HFFc6 (cell line): ENCODE measurements around the gene VPS33A. TPM values are rescaled to one million over a fixed set of nuclear protein-coding genes. Genes with fewer than 3 reads are reported as not detected.

ENCODE experiments used
- DNase-seq: peaks from one replicate; pipeline ENCODE4 v3.0.0-alpha.2; 2018
- H3K27ac Mint-ChIP-seq: 2 replicates; pipeline ENCODE4 v1.8.0; 2020; ENCODE audit warnings: mild to moderate bottlenecking, mixed read lengths
- H3K27me3 Mint-ChIP-seq: 2 replicates; pipeline ENCODE4 v1.8.0; 2021; ENCODE audit warnings: mild to moderate bottlenecking, moderate library complexity, mixed read lengths; ENCODE audit not compliant: insufficient read depth
- H3K36me3 Mint-ChIP-seq: 2 replicates; pipeline ENCODE4 v1.8.0; 2021; ENCODE audit warnings: low read depth, mixed read lengths
- H3K4me1 Mint-ChIP-seq: 2 replicates; pipeline ENCODE4 v1.8.0; 2020; ENCODE audit warnings: low read depth, mixed read lengths
- H3K4me3 Mint-ChIP-seq: 2 replicates; pipeline ENCODE4 v1.8.0; 2020; ENCODE audit warnings: mild to moderate bottlenecking, moderate library complexity, mixed read lengths
- H3K9me3 Mint-ChIP-seq: 2 replicates; pipeline ENCODE4 v1.8.0; 2020; ENCODE audit warnings: mild to moderate bottlenecking, mixed read lengths
- total RNA-seq, 6 experiments: library from RNA; stranded (reverse); fragmentation: NEBNext Ultra II Directional; extraction: Animal tissue kit (Norgen Biotek cat#: 25700); gene quantifications; 2 replicates in 1 of 6; 3 replicates in 5 of 6; pipeline ENCODE4 v1.2.3, GENCODE V29; 2021
- TF ChIP-seq, protein P1 (sequence below): fragments of 200-600 bp; sonication (generic); IDR thresholded peaks from 2 replicates; pipeline ENCODE4 v1.5.0; 2021; ENCODE audit warnings: antibody characterized with exemption, mild to moderate bottlenecking

VPS33A gene
- total RNA-seq, 6 experiments from 2014 or later = 22.7 to 31.0 (median 25.7) TPM

DNA sequence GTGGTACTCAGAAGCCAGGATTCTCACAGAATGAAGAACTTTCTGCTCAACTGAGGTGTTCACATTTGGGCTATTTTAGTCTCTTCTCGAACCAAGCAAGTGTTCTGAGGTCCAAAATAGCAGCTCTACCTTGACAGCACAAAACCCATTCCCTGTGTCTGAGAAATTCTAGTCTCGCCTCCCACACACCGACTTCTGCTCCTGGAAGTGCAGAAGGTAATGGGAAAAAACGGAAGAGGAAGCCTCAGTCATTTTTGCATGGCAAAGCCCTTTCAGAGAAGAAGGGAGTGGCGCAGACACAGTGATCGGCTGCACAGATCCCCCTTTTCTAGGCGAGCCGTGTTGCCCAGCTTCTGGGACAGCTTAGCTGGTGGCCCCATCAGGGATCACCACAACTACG is 31.2 kb upstream of the VPS33A start:
- TF ChIP-seq, protein P1, sequence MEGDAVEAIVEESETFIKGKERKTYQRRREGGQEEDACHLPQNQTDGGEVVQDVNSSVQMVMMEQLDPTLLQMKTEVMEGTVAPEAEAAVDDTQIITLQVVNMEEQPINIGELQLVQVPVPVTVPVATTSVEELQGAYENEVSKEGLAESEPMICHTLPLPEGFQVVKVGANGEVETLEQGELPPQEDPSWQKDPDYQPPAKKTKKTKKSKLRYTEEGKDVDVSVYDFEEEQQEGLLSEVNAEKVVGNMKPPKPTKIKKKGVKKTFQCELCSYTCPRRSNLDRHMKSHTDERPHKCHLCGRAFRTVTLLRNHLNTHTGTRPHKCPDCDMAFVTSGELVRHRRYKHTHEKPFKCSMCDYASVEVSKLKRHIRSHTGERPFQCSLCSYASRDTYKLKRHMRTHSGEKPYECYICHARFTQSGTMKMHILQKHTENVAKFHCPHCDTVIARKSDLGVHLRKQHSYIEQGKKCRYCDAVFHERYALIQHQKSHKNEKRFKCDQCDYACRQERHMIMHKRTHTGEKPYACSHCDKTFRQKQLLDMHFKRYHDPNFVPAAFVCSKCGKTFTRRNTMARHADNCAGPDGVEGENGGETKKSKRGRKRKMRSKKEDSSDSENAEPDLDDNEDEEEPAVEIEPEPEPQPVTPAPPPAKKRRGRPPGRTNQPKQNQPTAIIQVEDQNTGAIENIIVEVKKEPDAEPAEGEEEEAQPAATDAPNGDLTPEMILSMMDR = no peak
- no peak for DNase-seq
- Mint-ChIP-seq H3K4me1 (peaks cover 4% of the 10 kb centered on the region; the same call in 1 of the 2 replicates), H3K36me3 (peaks cover 22% of the 10 kb centered on the region), H3K27me3 (peaks cover 3% of the 10 kb centered on the region), H3K27ac (no peak overlapping the region), H3K9me3 (no peaks in the 10 kb centered on the region), H3K4me3 (no peak overlapping the region)

DNA sequence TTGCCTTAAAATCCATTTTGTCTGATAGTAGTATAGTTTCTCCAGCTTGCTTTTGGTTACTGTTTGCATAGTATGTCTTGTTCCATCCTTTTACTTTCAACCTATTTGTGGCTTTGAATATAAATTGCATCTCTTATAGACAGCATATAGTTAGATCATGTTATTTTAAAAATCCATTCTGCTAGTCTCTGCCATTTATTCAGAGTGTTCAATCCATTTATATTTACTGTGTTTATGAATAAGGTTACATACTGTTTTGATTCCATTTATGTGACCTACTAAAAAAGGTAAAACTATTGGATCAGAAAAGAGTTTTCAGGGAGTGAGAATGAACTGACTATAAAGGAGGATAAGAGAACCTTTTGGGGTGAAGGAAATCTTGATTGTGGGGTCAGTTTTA is 29.6 kb upstream of the VPS33A start:
- Mint-ChIP-seq H3K4me3 (no peak overlapping the region), H3K4me1 (peaks cover 4% of the 10 kb centered on the region; the same call in 1 of the 2 replicates), H3K9me3 (no peaks in the 10 kb centered on the region), H3K36me3 (peaks cover 31% of the 10 kb centered on the region), H3K27ac (no peak overlapping the region), H3K27me3 (peaks cover 3% of the 10 kb centered on the region)
- TF ChIP-seq, protein P1 = no peak
- no peak for DNase-seq

DNA sequence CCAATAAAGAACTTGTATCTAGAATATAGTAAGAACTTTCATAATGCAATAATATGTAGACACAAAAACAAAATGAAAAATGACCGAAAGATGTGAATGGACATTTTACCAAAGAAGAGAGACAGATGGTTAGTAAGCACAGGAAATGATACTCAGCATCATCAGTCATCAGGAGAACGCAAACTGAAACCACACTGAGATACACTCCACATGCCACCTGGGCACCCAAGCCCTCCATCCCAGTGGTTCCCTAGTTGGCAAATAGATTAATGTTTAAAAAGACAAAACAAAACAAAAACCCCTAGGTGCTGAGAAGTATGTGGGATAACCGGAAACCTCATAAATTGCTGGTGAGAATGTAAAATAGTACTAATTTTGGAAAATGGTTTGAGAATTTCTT is 26.8 kb upstream of the VPS33A start:
- no peak overlapping the region for H3K4me3 Mint-ChIP-seq
- H3K27me3 Mint-ChIP-seq = no peaks in the 10 kb centered on the region; the same call in 1 of the 2 replicates
- TF ChIP-seq, protein P1 = no peak
- peaks cover 13% of the 10 kb centered on the region for H3K4me1 Mint-ChIP-seq
- peak overlapping the region; percentile 40; the same call in 1 of the 2 replicates for H3K27ac Mint-ChIP-seq
- DNase-seq = no peak
- H3K9me3 Mint-ChIP-seq = no peaks in the 10 kb centered on the region
- peaks cover 31% of the 10 kb centered on the region for H3K36me3 Mint-ChIP-seq

DNA sequence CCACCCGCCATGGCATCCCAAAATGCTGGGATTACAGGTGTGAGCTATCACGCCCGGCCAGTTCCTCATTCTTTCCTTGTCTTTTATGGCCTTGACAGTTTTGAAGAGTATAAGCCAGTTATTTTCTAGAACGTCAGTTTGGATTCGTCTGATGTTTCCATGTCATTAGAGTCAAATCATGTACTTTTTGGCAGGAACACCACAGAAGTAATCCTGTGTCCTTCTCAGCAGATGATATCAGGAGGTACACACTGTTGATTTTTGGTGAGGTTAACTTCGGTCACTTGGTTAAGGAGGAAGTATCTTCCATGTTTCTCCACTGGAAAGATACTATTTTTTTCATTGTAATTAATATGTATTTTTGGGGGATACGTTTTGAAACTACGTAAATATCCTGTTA is 25.1 kb upstream of the VPS33A start:
- no peaks in the 10 kb centered on the region for H3K9me3 Mint-ChIP-seq
- H3K36me3 Mint-ChIP-seq = peaks cover 25% of the 10 kb centered on the region
- no peaks in the 10 kb centered on the region; the same call in none of the 2 replicates for H3K27me3 Mint-ChIP-seq
- no peak for DNase-seq
- H3K27ac Mint-ChIP-seq = no peak overlapping the region
- no peak overlapping the region for H3K4me3 Mint-ChIP-seq
- peaks cover 13% of the 10 kb centered on the region for H3K4me1 Mint-ChIP-seq
- TF ChIP-seq, protein P1 = no peak

DNA sequence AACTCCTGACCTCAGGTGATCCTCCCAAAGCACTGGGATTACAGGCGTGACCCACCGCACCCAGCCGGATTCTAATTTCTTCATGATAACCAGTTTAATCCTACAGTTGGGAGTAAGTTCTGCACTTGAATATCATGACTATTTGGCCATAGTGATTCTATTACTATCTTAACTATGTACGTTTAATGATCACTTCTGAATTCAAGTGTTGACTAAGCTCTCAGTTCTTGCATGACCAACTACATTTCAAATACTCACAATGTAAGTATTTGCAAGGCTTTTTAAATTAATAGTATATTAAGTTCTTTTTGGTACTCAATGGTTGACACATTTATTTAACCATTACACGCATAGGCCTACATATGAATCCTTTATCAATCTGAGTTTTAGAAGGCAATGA is 17.4 kb upstream of the VPS33A start:
- Mint-ChIP-seq H3K27ac (no peak overlapping the region), H3K36me3 (peaks cover 8% of the 10 kb centered on the region; the same call in 1 of the 2 replicates), H3K4me3 (no peak overlapping the region), H3K9me3 (no peaks in the 10 kb centered on the region), H3K27me3 (no peaks in the 10 kb centered on the region; the same call in 1 of the 2 replicates), H3K4me1 (peaks cover 21% of the 10 kb centered on the region)
- DNase-seq = no peak
- TF ChIP-seq, protein P1 = no peak
